Stimulated activated CD4-positive, alpha-beta T cell treated with anti-CD3 and anti-CD28 coated beads, Interleukin-4, amount 100 ng/mL, for 4 hours (primary cell): Measurements from ENCODE around the gene SHFL.

Experiments used
- DNase-seq, 2 experiments: peaks; one replicate each; pipeline ENCODE4 v3.0.0-alpha.2; 2020

The SHFL gene

GRCh38 chr19:10110076-10110971 is 24.2 kb downstream of the SHFL start:
- no peak for DNase-seq

DNA sequence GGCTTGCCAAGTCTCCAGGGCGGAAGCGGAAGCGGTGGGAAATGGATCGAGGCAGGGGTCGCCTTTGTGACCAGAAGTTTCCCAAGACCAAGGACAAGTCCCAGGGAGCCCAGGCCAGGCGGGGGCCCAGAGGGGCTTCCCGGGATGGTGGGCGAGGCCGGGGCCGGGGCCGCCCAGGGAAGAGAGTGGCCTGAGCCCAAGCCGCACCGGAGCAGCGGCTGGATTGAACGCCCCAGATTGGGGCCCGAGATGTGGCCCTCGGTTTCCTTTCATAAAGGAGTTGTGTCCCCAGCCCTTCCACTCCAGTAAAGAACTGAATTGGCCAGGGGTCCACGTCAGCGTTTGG is 24.8 kb downstream of the SHFL start:
- no peak for DNase-seq

DNA sequence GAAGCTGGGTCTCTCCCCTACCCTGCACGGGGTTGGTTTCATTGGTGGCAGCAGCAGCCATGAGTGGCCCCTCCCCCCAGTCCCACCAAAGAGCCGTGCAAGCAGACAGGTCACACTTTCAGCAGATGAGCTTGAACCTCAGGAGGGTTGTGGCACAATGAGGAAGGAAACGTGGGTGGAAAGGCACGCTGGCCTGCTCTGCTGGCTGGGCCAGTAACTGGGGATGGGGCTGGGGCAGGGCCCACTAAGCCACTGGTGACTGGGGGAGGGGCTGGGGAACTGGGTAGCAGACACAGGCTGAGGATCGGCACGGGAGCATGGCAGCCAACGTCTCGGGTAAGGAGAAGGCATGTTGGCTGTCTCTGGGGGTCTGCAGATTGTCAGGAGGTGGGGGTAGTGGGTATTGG is 25.3 kb downstream of the SHFL start, which contains the start of gene P2RY11:
TSS of gene P2RY11 (plus strand) at position 289 of the 407 bp plus-strand sequence. CDS start at position 318, 29 bp downstream.
- DNase-seq: peak in 1 of 2 experiments; percentile 20

- DNase-seq: peak; percentile 32 to 44
These were observed 26.1 kb downstream of the SHFL start for GRCh38 chr19:10112037-10112761.

DNA sequence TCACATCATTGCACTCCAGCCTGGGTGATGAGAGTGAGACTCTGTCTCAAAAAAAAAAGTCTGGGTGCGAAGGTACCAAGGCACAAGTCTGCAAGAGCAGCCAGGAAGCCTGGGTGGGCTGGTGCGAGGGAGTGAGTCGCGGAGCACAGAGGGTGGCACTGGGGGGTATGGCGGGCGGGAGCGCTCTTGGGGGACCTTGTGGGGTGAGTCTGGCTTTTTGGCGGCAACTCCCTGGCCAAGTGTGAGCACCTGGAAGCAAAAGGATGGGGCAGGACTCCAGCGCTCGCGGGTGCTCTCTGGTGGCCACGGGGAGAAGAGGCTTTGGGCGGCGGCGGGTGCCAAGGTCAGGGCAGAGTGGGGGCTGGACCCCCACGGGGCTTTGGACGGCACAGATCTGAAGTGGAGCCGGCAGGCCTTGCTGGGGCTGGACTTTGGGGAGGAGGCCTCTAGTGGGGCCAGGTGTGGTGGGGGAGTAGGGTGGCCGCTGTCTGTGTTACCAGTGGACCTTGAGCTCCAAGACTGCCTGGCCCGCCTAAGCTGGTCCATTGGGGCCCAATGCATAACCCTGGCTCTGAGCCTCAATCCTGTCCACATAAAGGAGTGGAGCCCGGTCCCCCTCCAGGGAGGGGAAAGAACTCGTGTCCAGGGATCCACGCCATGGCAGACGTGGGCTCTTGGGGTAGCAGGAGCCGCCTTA is 26.9 kb downstream of the SHFL start:
- DNase-seq: peak; percentile 62 to 73

- DNase-seq: peak in 1 of 2 experiments; percentile 41
These were observed 27.5 kb downstream of the SHFL start for GRCh38 chr19:10113592-10113963.

DNA sequence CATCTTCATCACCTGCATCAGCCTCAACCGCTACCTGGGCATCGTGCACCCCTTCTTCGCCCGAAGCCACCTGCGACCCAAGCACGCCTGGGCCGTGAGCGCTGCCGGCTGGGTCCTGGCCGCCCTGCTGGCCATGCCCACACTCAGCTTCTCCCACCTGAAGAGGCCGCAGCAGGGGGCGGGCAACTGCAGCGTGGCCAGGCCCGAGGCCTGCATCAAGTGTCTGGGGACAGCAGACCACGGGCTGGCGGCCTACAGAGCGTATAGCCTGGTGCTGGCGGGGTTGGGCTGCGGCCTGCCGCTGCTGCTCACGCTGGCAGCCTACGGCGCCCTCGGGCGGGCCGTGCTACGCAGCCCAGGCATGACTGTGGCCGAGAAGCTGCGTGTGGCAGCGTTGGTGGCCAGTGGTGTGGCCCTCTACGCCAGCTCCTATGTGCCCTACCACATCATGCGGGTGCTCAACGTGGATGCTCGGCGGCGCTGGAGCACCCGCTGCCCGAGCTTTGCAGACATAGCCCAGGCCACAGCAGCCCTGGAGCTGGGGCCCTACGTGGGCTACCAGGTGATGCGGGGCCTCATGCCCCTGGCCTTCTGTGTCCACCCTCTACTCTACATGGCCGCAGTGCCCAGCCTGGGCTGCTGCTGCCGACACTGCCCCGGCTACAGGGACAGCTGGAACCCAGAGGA is 28.0 kb downstream of the SHFL start:
- no peak for DNase-seq

DNA sequence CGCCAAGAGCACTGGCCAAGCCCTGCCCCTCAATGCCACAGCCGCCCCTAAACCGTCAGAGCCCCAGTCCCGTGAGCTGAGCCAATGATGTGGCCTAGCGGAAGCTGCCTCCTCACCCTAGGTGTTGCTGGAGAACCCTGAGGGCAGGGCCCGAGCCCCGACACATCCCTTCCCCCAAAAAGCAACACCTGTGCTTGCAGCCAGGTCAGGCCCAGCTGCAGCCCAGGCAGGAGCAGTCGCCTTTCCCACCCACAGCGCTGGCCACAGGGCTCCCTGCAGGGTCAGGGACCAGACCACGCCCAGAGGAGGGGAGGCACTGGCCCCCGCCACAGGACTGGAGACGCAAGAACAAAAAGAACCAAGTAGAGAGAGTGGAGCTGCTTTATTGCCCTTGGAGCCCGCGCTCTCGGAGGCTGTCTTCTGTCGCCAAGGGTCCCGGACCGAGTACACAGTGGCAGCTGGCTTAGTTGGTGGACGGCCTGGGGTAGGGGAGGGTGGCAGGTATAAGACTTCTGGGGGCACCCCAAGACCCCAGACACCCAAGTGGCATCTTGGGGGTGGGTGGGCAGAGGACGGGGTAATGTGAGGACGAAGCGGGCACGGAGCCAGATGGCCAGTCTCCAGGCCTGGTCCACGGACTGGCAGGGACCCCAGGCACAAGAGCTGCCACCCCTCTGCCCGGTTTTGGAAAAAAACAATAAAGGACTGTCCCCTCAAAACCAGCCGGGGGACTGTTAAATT is 28.7 kb downstream of the SHFL start:
- no peak for DNase-seq

DNA sequence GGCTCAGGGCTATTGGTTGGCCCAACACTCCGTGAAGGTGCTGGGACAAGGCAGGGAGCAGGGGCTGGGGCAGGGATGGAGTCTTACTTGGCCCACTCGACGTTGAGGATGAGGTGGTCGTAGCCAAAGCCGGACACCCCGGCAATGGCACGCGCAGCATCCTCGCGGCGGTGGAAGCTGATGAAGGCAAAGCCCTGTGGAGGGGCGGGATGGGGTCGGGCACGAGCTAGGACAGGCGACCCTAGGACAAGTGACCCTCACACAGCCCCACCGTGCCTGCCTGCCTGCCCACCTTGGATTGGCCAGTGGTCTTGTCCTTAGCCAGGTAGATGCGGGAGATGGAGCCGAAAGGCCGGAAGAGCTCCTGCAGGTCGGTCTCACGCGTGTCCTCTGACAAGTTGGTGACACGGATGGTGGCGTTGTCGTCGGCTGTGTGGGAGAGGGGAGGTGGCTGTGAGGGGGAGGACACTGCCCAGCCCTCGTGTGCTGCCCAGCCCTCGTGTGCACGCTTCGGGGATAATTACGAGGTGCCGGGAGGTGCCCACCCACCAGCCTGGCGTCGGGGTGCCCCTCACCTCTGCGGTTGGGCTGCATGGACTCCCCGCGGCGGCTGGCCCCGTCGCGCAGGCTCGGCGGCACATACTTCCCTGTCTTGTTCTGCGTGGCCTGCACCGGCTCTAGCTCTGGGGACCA is 29.4 kb downstream of the SHFL start:
- no peak for DNase-seq

- no peak for DNase-seq
These were observed 30.2 kb downstream of the SHFL start for GRCh38 chr19:10116085-10116865.

DNA sequence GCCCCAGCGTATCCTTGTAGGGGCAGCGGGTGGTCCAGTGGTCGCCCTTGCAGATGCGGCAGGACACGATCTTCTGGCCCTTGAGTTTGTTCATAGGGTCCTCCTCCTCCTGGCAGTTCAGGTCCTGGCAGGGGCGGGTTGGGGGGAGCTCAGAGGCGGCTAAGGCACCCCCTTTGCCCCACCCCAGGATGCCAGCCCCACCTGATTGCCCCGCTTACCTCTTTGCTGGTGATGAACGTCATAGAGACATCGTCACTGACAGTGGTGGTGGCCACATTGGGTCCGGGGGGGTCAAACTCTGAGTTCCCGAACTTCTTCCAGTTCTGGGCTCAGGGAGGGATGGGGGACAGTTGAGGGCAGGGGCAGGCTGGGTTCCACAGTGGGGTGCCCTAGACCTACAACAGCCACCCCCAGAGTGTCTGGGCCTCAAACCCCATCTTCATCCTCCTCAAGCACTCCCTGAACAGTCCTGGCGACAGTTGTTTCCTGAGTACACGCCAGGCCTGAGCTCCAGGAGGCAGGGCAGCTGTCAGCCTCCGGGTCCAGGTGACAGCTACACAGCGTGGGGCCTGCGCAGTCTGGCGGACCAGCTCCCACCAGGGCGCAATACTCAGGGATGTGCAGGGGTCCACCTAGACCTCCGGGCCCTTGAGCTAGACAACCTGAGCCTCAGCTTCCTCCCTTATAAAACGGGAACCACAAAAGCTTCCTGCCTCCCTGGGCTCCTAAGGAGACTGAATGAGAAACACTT is 30.9 kb downstream of the SHFL start:
- no peak for DNase-seq

GRCh38 chr19:10118960-10119359 is 32.8 kb downstream of the SHFL start:
- DNase-seq: no peak

DNA sequence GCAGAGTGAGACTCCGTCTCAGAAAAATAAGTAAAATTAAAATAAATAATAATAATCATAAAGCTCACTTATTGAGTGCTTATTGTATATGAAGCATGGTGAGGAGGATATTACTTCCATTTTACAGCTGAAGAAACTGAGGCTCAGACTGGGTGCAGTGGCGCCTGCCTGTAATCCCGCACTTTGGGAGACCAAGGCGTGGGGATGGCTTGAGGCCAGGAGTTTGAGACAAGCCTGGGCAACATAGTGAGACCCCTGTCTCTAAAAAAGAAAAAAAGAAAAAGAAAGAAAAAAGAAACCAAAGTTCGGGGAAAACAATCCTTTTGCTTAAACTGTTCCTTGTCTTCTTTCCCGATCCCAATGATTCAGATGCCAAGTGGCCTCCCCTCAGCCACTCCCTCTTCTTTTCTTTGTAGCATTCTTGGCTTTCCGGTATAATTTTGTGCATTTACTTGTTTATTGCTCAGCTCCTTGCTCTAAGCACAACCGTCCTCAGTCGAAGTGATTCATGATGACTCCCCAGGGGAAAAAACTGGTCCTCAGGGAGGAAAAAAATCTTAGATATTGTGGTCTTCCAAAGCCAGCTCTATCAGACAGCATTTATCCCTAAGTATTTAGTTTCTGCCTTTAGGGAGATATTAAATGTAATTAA is 34.5 kb downstream of the SHFL start:
- DNase-seq: no peak

DNA sequence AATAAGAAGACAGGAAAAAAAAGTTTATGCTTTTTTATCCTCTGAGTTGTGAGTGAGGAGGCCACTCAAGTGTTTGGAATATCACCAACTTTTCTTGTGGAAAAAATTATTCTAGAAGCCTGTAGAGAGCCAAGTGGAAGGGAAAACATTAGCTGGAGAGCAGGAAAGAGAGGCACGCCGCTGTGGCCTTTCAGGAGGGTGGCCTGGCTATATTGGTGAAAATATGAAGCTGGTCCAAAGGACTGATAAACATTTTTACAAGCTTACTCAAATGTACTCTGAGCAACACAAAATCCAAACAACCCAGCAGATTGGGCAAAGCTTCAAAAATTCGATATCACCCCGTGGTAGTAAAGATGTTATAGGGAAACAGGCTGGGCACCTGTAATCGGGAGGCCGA is 35.9 kb downstream of the SHFL start:
- DNase-seq: no peak

DNA sequence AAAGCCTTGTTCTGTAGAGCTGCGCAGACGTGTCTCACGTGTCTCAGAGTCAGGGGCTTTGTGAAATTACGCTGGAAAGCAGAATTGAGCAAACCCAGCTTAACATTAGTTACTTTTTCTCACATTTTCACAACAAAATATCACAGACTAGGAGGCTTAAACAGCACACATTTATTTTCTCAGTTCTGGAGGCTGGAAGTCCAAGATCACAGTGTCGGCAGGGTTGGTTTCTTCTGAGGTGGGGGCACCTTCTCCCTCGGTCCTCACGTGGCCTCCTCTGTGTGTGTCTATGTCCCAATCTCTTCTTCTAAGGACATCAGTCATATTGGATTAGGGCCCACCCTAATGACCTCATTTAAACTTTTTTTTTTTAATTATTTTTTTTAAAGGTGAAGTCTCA is 38.3 kb downstream of the SHFL start:
- DNase-seq: no peak

GRCh38 chr19:10126213-10126639 is 40.1 kb downstream of the SHFL start:
- DNase-seq: no peak

DNA sequence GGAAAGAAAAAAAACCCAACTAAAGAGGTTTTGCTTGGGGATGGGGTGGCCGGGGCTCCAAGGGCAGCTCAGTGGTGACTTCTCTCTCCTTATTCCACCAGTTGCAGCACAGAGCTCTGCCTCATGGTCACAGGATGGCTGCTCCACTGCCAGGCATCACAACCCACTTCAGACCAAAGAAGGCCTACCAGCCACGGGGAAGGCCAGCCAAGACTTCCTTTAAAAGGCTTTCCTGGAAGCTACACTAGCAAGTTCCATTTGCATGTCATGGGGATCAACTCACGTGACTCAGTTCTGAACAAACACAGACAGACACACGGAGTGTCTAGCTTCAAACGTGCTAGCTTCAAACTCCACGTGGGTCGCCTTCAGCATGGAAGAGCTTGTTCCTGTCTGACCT is 46.8 kb downstream of the SHFL start:
- no peak for DNase-seq

GRCh38 chr19:10133596-10133995 is 47.5 kb downstream of the SHFL start:
- no peak for DNase-seq

DNA sequence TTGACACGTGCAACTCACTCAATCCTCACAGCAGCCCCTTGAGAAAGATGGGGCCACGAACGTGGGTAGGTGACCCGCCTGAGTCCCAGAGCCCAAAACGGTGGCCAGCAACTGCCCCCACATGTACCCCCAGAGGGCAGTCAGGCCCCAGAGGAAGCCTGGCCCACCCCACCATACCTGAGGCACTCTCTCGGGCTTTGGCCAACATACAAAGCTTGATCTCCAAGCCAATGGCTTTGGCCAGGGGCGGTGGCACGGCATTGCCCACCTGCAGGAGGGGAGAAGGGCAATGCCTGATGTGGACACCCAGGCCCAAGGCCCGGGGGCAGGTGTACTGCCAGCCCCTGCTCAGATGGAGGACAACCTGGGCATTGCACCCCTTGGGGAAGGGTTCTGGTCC is 47.9 kb downstream of the SHFL start:
- no peak for DNase-seq
